Fibroblast of skin of back (primary cell): Measurements from ENCODE around the gene PANK4.
A peak's percentile ranks its signal among the peaks of the same experiment; 100 is the strongest.
"Not testable (repeated sequence)": the region's sequence is repeated elsewhere in the genome, so short reads cannot be mapped to it uniquely, and the experiment has no call there.

Source experiments
- DNase-seq: peaks from one replicate; pipeline ENCODE4 v3.0.0-alpha.2; 2013

Gene PANK4

GRCh38 chr1:2558861-2559260 is 32.5 kb upstream of the PANK4 start:
- no peak for DNase-seq

DNA sequence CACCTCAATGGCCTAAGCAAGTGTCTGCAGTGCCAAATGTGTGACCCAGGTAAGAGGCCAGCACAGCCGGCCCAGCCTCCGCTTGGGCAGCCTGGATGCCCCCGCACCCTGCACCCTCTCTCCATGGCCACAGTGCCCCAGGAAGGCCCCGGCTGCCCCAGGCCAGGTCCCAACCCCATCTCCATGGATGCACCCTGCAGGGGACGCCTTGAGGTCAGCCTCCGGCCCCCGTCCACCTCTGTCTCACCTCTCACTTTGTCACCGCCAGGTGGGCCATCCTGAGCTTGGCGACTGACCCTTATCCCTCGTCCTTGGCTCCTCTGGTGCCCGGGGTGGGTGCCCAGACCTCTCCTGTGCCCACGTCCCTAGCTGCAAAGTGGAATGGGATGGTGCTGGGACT is 32.0 kb upstream of the PANK4 start:
- no peak for DNase-seq

- no peak for DNase-seq
These were observed 31.3 kb upstream of the PANK4 start for GRCh38 chr1:2557482-2558400.

- no peak for DNase-seq
These were observed 30.5 kb upstream of the PANK4 start for GRCh38 chr1:2556678-2557481.

- peak; percentile 44 for DNase-seq
These were observed 29.9 kb upstream of the PANK4 start, which contains the start of gene TNFRSF14 for GRCh38 chr1:2556277-2556677. Gene TNFRSF14 (plus strand): TSS chr1:2556371. CDS start chr1:2556665, 294 bp downstream.

GRCh38 chr1:2555634-2556276 is 29.4 kb upstream of the PANK4 start:
- DNase-seq: no peak

GRCh38 chr1:2554621-2555387 is 28.4 kb upstream of the PANK4 start:
- no peak for DNase-seq

- DNase-seq: no peak
These were observed 27.6 kb upstream of the PANK4 start for GRCh38 chr1:2553871-2554620.

DNA sequence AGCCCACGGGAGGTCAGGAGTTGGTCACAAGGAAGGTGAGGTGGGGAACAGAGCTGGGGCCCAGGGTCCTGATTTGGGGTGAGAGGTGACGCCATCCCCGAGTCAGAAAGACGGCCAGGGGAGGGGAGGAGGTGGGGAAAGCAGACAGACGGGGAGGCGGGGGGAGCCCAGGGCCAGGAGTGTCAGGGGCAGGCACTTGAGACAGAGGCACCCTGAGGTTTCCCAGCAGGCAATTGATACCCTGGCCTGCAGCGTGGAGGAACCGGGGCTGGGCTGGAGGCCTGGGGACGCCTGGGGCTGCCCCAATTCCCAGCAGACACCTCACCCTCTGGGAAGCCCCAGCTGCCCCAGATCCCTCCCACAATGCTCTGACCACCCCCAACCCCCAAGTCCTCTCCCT is 26.7 kb upstream of the PANK4 start:
- DNase-seq: not testable (repeated sequence)

DNA sequence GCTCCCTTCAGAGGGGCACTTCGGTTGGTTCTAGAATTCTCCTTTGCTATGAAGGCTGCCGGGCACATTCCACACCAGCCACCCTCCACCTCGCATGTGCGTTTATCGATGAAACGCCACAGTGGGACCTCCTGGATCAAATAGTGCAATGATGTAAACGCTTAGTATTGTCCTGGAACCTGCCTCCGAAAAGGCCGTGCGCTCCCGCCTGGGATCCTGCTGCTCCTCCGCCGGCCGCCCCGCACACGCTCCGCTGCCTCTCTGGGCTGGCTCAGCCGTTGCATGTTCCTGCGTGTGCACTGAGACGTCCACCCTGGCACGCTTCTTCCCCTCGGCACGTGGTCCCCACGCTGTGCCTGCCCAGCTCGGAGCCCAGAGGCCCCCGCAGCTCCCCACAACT is 25.8 kb upstream of the PANK4 start:
- no peak for DNase-seq

GRCh38 chr1:2551544-2551943 is 25.1 kb upstream of the PANK4 start:
- DNase-seq: not testable (repeated sequence)

DNA sequence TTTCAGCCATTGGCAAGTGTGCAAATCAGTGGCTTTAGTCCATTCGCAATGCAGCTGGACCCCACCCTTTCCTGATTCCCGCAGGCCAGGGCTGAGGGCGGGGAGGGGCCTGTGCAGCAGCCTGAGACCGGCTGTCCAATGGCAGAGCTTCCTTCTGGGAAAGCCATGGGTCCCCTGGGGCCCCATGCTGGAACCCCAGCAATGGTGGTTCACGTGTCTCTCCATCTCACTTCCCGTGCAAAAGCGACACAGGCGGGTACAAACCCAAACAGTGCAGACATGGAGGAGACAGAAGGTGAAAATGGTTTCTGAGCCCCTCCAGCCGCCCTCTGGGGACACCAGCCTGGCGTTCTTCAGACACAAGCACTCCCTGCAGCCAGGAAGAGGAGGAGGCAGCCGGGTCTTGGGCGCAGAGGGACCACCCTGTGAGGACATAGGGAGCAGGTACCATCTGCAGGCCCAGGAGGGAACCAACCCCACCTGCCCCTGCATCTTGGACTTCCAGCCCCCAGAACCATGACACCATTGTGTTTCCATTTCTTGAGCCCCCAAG is 24.0 kb upstream of the PANK4 start:
- DNase-seq: not testable (repeated sequence)

GRCh38 chr1:2549367-2550029 is 23.1 kb upstream of the PANK4 start:
- not testable (repeated sequence) for DNase-seq

GRCh38 chr1:2548068-2548589 is 21.7 kb upstream of the PANK4 start:
- DNase-seq: peak; percentile 62

DNA sequence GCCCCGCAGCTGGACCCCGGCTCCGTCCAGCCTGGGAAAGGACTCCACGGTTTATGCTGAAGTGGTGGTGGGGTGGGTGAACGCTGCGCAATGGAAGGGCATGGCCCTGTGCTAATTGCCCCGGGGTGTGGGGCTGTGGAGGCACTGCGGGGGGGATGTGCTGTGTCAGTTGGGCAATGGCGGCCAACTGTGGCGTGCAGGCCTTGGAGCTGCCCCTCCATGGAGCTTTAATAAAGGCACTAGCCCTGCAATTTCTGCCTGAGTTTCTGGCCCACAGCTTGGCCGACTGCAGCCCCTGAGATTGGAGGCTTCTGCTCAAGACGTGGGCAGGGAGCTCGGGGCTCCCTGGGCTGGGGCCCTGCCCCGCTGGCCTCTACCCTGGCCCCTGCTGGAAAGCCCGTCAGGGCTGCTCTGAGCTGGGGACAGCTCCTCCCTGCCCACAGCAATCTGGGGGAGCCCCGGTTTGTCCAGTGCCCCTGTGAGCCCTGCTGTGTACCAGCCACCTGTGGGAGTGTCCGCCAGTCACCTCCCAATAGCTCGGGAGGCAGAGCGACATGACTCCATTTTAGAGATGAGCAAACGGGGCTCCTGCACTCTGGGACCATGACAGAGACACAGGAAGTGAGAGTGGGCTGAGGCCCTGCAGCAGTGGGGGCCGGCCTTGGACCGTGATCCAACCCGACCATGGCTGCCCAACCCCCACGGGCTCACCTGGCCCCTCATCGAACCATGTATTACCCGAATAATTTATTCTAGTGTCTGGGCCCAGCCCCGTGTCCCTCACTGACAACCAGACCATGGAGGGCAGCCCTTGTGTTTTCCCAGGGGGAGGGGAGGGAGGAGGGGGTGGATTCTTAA is 21.0 kb upstream of the PANK4 start:
- DNase-seq: no peak

DNA sequence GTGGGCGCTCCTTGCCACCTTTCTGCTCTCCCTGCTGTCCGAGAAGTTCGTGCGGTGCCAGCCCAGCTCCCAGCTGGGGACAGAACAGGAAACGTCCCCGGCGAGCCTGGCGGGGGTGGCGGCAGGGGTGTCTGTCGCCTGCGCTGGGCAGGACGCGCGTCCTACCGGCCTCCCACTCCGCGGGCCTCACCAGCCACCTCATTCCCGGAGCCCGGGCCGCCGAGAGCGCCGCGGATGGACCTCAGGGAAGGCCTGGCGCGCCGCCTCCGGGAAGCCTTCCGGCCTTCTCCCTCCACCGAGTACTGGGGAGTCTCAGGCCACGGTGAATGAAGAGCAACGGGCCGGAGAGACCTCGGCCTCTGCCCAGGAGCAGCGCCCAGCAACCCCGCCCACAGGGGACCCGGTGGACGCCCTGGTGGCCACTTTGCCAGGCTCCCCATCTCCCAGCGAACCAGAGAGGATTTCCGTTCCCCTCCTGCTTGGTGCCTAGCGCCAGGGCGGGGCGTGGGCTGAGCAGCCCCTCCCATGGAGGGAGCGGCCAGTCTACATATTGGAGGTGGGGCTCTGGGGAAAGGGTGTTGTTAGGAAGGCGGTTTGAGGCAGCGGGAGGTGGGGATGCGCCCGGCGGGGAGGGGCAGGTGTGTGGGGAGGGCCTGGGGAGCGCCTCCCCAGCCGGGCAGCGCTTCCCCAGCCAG is 20.3 kb upstream of the PANK4 start:
- DNase-seq: peak; percentile 88

DNA sequence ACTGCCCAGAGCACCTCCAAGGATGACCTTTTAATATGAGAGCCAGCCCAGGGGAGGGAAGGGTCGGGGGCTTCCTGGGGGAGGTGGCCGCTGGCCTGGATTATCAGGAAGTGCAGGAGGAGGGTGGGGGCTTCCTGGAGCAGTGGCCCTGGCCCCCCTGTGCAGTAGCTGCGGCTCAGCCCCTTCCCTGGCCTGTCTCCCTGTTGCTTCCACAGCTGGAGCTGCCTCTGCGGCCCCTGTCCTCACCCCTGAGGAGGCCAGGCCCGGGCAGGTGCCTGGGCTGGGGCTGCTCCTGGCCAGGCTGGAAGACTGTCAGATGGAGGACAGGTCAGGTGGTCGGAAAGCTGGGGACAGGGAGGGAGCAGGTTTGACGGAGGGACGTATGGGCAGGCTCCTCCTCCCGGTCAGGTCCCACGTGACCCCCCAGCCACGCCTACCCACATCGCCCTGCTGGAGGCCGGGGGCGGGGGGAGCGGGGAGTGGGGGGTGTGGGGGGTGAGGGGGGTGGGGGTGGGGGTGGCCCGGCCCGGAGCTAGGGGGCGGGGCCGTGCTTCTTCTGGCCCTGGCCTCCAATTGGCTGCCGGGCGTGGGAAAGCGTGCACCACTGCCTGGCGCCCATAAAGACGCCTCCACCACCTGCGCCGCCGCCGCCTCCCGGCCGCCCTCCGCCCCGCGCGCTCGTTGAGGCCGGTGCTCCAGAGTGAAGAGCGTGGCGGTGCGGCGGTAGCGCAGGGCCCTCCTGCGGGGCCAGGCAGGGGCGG is 19.5 kb upstream of the PANK4 start:
- DNase-seq: peak; percentile 82
